Stimulated activated CD8-positive, alpha-beta memory T cell treated with anti-CD3 and anti-CD28 coated beads, Interleukin-15, amount 100 ng/mL, for 48 hours (primary cell): ENCODE results near the gene IGHMBP2.

Experiments
- DNase-seq, 2 donors: peaks; one replicate each; pipeline ENCODE4 v3.0.0-alpha.2; 2020; ENCODE audit warnings: low read depth in 2 of 2

IGHMBP2 gene

GRCh38 chr11:68927280-68928135, 23.8 kb downstream of the IGHMBP2 start:
- DNase-seq: no peak

- DNase-seq: no peak
These were observed 24.6 kb downstream of the IGHMBP2 start for GRCh38 chr11:68928136-68928880.

- DNase-seq: no peak
These were observed 25.4 kb downstream of the IGHMBP2 start for GRCh38 chr11:68929135-68929534.

GRCh38 chr11:68929706-68930570, 26.2 kb downstream of the IGHMBP2 start:
- DNase-seq: no peak

- no peak for DNase-seq
These were observed 27.5 kb downstream of the IGHMBP2 start for GRCh38 chr11:68930991-68931855.

GRCh38 chr11:68931911-68932310, 28.2 kb downstream of the IGHMBP2 start:
- no peak for DNase-seq

GRCh38 chr11:68932358-68932757, 28.7 kb downstream of the IGHMBP2 start:
- DNase-seq: no peak

- no peak for DNase-seq
These were observed 29.4 kb downstream of the IGHMBP2 start for GRCh38 chr11:68932933-68933577.

- DNase-seq: no peak
These were observed 30.1 kb downstream of the IGHMBP2 start for GRCh38 chr11:68933605-68934320.

- no peak for DNase-seq
These were observed 30.6 kb downstream of the IGHMBP2 start for GRCh38 chr11:68934321-68934645.

GRCh38 chr11:68934666-68935065, 31.0 kb downstream of the IGHMBP2 start:
- DNase-seq: no peak

- no peak for DNase-seq
These were observed 31.4 kb downstream of the IGHMBP2 start for GRCh38 chr11:68935066-68935465.

- no peak for DNase-seq
These were observed 32.0 kb downstream of the IGHMBP2 start for GRCh38 chr11:68935516-68936357.

- DNase-seq: no peak
These were observed 32.6 kb downstream of the IGHMBP2 start for GRCh38 chr11:68936358-68936636.

- no peak for DNase-seq
These were observed 33.3 kb downstream of the IGHMBP2 start for GRCh38 chr11:68936676-68937620.

- DNase-seq: no peak
These were observed 34.4 kb downstream of the IGHMBP2 start for GRCh38 chr11:68938088-68938487.

- DNase-seq: no peak
These were observed 35.3 kb downstream of the IGHMBP2 start for GRCh38 chr11:68938816-68939582.
